WTC11 (cell line): ENCODE results near the gene BCL2L11. TPM values are rescaled to one million over a fixed set of nuclear protein-coding genes. Genes with fewer than 3 reads are reported as not detected.
A peak's percentile ranks its signal among the peaks of the same experiment; 100 is the strongest.

ENCODE experiments used
- ATAC-seq: fragments of 200-7000 bp; cut with Tn5 transposase; 2 replicates; pipeline ENCODE4 v1.10.0; 2021; ENCODE audit warnings: mild to moderate bottlenecking, moderate library complexity
- CTCF ChIA-PET: fragments of 300-600 bp; sonication (Branson Sonifier 250); formaldehyde crosslinking; loops from one replicate; lab custom pipeline; 2021; ENCODE audit warnings: antibody characterized with exemption; lab: Charles Lee
- POLR2A ChIA-PET: fragments of 350-600 bp; sonication (Branson Sonifier 250); formaldehyde crosslinking; loops from one replicate; lab custom pipeline; 2021; ENCODE audit warnings: antibody characterized with exemption; lab: Charles Lee
- DNase-seq: peaks from one replicate; pipeline ENCODE4 v3.0.0; 2021; ENCODE audit warnings: low spot score
- H3K27ac Mint-ChIP-seq: 2 replicates; pipeline ENCODE4 v1.8.0; 2021; ENCODE audit warnings: mixed read lengths
- H3K27me3 Mint-ChIP-seq: 2 replicates; pipeline ENCODE4 v1.8.0; 2021; ENCODE audit warnings: low read depth, mild to moderate bottlenecking, moderate library complexity, mixed read lengths
- H3K36me3 Mint-ChIP-seq: 2 replicates; pipeline ENCODE4 v1.8.0; 2021; ENCODE audit warnings: mixed read lengths
- H3K4me1 Mint-ChIP-seq: 2 replicates; pipeline ENCODE4 v1.8.0; 2022; ENCODE audit warnings: mixed read lengths
- H3K4me3 Mint-ChIP-seq: 2 replicates; pipeline ENCODE4 v1.8.0; 2021; ENCODE audit warnings: mild to moderate bottlenecking, moderate library complexity, mixed read lengths
- H3K9me3 Mint-ChIP-seq: 2 replicates; pipeline ENCODE4 v1.8.0; 2021; ENCODE audit warnings: mixed read lengths
- ESRRA ChIP-seq: sonication (generic); formaldehyde crosslinking; IDR thresholded peaks from 2 replicates; pipeline ENCODE4 v1.8.1; 2022; ENCODE audit warnings: mild to moderate bottlenecking, missing genetic modification reagents, borderline replicate concordance
- GRHL2 ChIP-seq: fragments of 250-450 bp; sonication (Bioruptor Pico); IDR thresholded peaks from 2 replicates; pipeline ENCODE4 v1.8.0; 2022; ENCODE audit warnings: mild to moderate bottlenecking, moderate library complexity; ENCODE audit not compliant: insufficient replicate concordance, severe bottlenecking
- IRF2 ChIP-seq: sonication (generic); formaldehyde crosslinking; IDR thresholded peaks from 2 replicates; pipeline ENCODE4 v1.8.0; 2022; ENCODE audit warnings: low read depth, missing genetic modification reagents, borderline replicate concordance
- JAZF1 ChIP-seq: fragments of 250-450 bp; sonication (Bioruptor Pico); IDR thresholded peaks from 2 replicates; pipeline ENCODE4 v1.9.0; 2021; ENCODE audit warnings: moderate library complexity, mild to moderate bottlenecking, inconsistent platforms
- JUN ChIP-seq: sonication (generic); formaldehyde crosslinking; IDR thresholded peaks from 2 replicates; pipeline ENCODE4 v1.8.0; 2023; ENCODE audit warnings: mild to moderate bottlenecking, missing genetic modification reagents
- NFYB ChIP-seq: sonication (generic); formaldehyde crosslinking; conservative IDR thresholded peaks from 2 replicates; pipeline ENCODE4 v1.8.0; 2022; ENCODE audit warnings: low read depth, missing genetic modification reagents
- OVOL2 ChIP-seq: fragments of 250-450 bp; sonication (Bioruptor Pico); IDR thresholded peaks from 2 replicates; pipeline ENCODE4 v1.9.0; 2021; ENCODE audit warnings: mild to moderate bottlenecking, borderline replicate concordance
- SOX15 ChIP-seq: fragments of 250-450 bp; sonication (Bioruptor Pico); IDR thresholded peaks from 2 replicates; pipeline ENCODE4 v1.9.0; 2021; ENCODE audit warnings: mild to moderate bottlenecking
- TEAD1 ChIP-seq: sonication (generic); formaldehyde crosslinking; IDR thresholded peaks from 2 replicates; pipeline ENCODE4 v1.8.0; 2022; ENCODE audit warnings: mild to moderate bottlenecking, missing genetic modification reagents
- TEAD4 ChIP-seq: sonication (generic); formaldehyde crosslinking; IDR thresholded peaks from 2 replicates; pipeline ENCODE4 v1.8.0; 2022; ENCODE audit warnings: mild to moderate bottlenecking, missing genetic modification reagents
- ZNF138 ChIP-seq: sonication (generic); formaldehyde crosslinking; conservative IDR thresholded peaks from 2 replicates; pipeline ENCODE4 v1.8.1; 2022; ENCODE audit warnings: mild to moderate bottlenecking, moderate library complexity, missing genetic modification reagents
- ZNF232 ChIP-seq: sonication (generic); formaldehyde crosslinking; IDR thresholded peaks from 2 replicates; pipeline ENCODE4 v1.8.0; 2022; ENCODE audit warnings: mild to moderate bottlenecking, missing genetic modification reagents
- ZNF416 ChIP-seq: fragments of 250-450 bp; sonication (Bioruptor Pico); IDR thresholded peaks from 2 replicates; pipeline ENCODE4 v1.9.0; 2021; ENCODE audit warnings: mild to moderate bottlenecking, inconsistent platforms
- total RNA-seq: library from RNA; stranded (reverse); gene quantifications from 3 replicates; pipeline ENCODE4 v1.2.3, GENCODE V29; 2021
- TF ChIP-seq, protein P1 (sequence below): sonication (generic); formaldehyde crosslinking; conservative IDR thresholded peaks from 2 replicates; pipeline ENCODE4 v1.8.1; 2022; ENCODE audit warnings: mild to moderate bottlenecking, missing genetic modification reagents
- TF ChIP-seq, protein P2 (sequence below): sonication (generic); formaldehyde crosslinking; IDR thresholded peaks from 2 replicates; pipeline ENCODE4 v1.8.0; 2022; ENCODE audit warnings: mild to moderate bottlenecking, missing genetic modification reagents
- TF ChIP-seq, protein P3 (sequence below): fragments of 250-450 bp; sonication (Bioruptor Pico); IDR thresholded peaks from 2 replicates; pipeline ENCODE4 v1.9.0; 2021; ENCODE audit warnings: mild to moderate bottlenecking
- TF ChIP-seq, protein P4 (sequence below): fragments of 250-450 bp; sonication (Bioruptor Pico); IDR thresholded peaks from 2 replicates; pipeline ENCODE4 v1.8.0; 2021; ENCODE audit warnings: mild to moderate bottlenecking
- TF ChIP-seq, protein P5 (sequence below): sonication (generic); formaldehyde crosslinking; IDR thresholded peaks from 2 replicates; pipeline ENCODE4 v1.8.1; 2022; ENCODE audit warnings: missing genetic modification reagents, borderline replicate concordance
- TF ChIP-seq, protein P6 (sequence below): fragments of 250-450 bp; sonication (Bioruptor Pico); IDR thresholded peaks from 2 replicates; pipeline ENCODE4 v1.9.0; 2021; ENCODE audit warnings: mild to moderate bottlenecking
- TF ChIP-seq, protein P7 (sequence below): sonication (generic); formaldehyde crosslinking; IDR thresholded peaks from 2 replicates; pipeline ENCODE4 v1.8.1; 2023; ENCODE audit warnings: mild to moderate bottlenecking, missing genetic modification reagents
- TF ChIP-seq, protein P8 (sequence below): sonication (generic); formaldehyde crosslinking; IDR thresholded peaks from 2 replicates; pipeline ENCODE4 v1.8.0; 2022; ENCODE audit warnings: missing genetic modification reagents

The BCL2L11 gene
- total RNA-seq, 1 experiment from 2014 or later, result 19.3 TPM

DNA sequence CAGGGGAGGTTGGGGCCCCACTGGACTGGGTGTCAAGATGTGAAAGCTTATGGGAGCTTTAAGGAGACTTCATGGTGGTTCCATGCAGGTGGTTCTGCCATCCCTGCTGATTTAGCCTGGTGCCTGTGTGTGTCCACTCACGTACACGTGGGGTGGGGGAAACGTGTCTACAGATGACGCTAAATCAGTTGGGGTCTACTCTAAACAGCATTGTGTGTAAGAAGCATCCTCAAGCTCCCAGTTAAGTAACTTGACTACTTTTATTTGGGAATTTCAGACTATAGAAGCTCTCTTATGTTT lies 47.1 kb downstream of the BCL2L11 start:
- DNase-seq (no peak), ATAC-seq (no peak)
- Mint-ChIP-seq H3K4me3 (no peak overlapping the region), H3K9me3 (no peaks in the 10 kb centered on the region), H3K4me1 (peaks cover 40% of the 10 kb centered on the region), H3K36me3 (peaks cover 14% of the 10 kb centered on the region), H3K27me3 (no peaks in the 10 kb centered on the region), H3K27ac (no peak overlapping the region)
- CTCF ChIA-PET, result interaction anchor here (0.6 to 1.5 kb wide), 2 partner anchors 19 to 50 kb away, joined by 3 to 5 read pairs; no protein-coding TSS in a partner anchor
- POLR2A ChIA-PET, result no interaction called here
- TF ChIP-seq TEAD4 (CRISPR knock-in tag) (no peak), GRHL2 (CRISPR knock-in tag) (no peak), TEAD1 (CRISPR knock-in tag) (no peak), ESRRA (no peak), ZNF416 (CRISPR knock-in tag) (no peak), IRF2 (CRISPR knock-in tag) (no peak), ZNF232 (no peak), ZNF138 (no peak)
- TF ChIP-seq, protein P1, sequence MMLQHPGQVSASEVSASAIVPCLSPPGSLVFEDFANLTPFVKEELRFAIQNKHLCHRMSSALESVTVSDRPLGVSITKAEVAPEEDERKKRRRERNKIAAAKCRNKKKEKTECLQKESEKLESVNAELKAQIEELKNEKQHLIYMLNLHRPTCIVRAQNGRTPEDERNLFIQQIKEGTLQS (CRISPR knock-in tag), result no peak
- TF ChIP-seq, protein P2, sequence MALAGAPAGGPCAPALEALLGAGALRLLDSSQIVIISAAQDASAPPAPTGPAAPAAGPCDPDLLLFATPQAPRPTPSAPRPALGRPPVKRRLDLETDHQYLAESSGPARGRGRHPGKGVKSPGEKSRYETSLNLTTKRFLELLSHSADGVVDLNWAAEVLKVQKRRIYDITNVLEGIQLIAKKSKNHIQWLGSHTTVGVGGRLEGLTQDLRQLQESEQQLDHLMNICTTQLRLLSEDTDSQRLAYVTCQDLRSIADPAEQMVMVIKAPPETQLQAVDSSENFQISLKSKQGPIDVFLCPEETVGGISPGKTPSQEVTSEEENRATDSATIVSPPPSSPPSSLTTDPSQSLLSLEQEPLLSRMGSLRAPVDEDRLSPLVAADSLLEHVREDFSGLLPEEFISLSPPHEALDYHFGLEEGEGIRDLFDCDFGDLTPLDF, result no peak

DNA sequence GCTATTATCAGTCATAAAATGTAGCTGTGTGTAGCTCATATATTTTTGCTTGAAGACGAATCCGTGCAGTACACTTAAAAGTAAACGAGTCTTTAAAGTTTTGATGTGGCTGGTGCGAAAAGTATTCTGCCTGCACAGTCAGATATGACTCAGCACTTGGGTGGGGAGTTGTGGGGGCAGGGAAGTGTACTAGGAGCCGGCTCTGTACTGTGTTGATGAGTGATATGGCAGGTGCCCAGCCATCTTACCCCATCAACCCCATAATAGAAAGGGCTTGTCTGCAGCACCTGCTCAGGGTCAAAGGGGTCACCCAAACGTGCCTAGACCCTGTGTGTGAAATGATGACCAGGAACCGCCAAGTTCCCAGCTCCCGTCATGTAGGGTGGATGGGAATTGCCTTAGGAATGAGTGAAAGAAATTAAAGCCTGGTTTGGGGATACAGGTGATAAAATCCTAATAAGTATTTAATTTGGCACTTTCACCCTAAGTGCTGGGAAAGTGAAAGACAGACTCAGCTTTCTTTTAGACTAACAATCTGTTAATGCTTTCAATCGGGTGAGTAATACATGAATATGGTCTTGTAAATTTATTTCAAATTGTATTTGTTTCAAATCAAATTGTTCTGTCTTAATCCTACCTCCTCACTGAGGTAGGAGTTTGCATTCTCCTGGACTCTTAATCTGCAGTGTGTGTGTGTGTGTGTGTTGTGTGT lies 48.0 kb downstream of the BCL2L11 start:
- Mint-ChIP-seq H3K27ac (peak overlapping the region; percentile 21; the same call in 1 of the 2 replicates), H3K9me3 (no peaks in the 10 kb centered on the region), H3K4me3 (no peak overlapping the region)
- no peak for DNase-seq
- TF ChIP-seq TEAD1 (CRISPR knock-in tag) (no peak), JAZF1 (no peak), OVOL2 (CRISPR knock-in tag) (no peak), NFYB (CRISPR knock-in tag) (no peak), SOX15 (CRISPR knock-in tag) (no peak), JUN (CRISPR knock-in tag) (no peak)
- TF ChIP-seq, protein P3, sequence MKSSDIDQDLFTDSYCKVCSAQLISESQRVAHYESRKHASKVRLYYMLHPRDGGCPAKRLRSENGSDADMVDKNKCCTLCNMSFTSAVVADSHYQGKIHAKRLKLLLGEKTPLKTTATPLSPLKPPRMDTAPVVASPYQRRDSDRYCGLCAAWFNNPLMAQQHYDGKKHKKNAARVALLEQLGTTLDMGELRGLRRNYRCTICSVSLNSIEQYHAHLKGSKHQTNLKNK (CRISPR knock-in tag), result no peak
- TF ChIP-seq, protein P4, sequence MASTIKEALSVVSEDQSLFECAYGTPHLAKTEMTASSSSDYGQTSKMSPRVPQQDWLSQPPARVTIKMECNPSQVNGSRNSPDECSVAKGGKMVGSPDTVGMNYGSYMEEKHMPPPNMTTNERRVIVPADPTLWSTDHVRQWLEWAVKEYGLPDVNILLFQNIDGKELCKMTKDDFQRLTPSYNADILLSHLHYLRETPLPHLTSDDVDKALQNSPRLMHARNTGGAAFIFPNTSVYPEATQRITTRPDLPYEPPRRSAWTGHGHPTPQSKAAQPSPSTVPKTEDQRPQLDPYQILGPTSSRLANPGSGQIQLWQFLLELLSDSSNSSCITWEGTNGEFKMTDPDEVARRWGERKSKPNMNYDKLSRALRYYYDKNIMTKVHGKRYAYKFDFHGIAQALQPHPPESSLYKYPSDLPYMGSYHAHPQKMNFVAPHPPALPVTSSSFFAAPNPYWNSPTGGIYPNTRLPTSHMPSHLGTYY (CRISPR knock-in tag), result no peak
- TF ChIP-seq, protein P5, sequence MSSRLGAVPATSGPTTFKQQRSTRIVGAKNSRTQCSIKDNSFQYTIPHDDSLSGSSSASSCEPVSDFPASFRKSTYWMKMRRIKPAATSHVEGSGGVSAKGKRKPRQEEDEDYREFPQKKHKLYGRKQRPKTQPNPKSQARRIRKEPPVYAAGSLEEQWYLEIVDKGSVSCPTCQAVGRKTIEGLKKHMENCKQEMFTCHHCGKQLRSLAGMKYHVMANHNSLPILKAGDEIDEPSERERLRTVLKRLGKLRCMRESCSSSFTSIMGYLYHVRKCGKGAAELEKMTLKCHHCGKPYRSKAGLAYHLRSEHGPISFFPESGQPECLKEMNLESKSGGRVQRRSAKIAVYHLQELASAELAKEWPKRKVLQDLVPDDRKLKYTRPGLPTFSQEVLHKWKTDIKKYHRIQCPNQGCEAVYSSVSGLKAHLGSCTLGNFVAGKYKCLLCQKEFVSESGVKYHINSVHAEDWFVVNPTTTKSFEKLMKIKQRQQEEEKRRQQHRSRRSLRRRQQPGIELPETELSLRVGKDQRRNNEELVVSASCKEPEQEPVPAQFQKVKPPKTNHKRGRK, result no peak
- TF ChIP-seq, protein P1 (CRISPR knock-in tag), result no peak
- TF ChIP-seq, protein P6, sequence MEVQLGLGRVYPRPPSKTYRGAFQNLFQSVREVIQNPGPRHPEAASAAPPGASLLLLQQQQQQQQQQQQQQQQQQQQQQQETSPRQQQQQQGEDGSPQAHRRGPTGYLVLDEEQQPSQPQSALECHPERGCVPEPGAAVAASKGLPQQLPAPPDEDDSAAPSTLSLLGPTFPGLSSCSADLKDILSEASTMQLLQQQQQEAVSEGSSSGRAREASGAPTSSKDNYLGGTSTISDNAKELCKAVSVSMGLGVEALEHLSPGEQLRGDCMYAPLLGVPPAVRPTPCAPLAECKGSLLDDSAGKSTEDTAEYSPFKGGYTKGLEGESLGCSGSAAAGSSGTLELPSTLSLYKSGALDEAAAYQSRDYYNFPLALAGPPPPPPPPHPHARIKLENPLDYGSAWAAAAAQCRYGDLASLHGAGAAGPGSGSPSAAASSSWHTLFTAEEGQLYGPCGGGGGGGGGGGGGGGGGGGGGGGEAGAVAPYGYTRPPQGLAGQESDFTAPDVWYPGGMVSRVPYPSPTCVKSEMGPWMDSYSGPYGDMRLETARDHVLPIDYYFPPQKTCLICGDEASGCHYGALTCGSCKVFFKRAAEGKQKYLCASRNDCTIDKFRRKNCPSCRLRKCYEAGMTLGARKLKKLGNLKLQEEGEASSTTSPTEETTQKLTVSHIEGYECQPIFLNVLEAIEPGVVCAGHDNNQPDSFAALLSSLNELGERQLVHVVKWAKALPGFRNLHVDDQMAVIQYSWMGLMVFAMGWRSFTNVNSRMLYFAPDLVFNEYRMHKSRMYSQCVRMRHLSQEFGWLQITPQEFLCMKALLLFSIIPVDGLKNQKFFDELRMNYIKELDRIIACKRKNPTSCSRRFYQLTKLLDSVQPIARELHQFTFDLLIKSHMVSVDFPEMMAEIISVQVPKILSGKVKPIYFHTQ (CRISPR knock-in tag), result no peak
- TF ChIP-seq, protein P7, sequence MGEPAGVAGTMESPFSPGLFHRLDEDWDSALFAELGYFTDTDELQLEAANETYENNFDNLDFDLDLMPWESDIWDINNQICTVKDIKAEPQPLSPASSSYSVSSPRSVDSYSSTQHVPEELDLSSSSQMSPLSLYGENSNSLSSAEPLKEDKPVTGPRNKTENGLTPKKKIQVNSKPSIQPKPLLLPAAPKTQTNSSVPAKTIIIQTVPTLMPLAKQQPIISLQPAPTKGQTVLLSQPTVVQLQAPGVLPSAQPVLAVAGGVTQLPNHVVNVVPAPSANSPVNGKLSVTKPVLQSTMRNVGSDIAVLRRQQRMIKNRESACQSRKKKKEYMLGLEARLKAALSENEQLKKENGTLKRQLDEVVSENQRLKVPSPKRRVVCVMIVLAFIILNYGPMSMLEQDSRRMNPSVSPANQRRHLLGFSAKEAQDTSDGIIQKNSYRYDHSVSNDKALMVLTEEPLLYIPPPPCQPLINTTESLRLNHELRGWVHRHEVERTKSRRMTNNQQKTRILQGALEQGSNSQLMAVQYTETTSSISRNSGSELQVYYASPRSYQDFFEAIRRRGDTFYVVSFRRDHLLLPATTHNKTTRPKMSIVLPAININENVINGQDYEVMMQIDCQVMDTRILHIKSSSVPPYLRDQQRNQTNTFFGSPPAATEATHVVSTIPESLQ (CRISPR knock-in tag), result no peak
- TF ChIP-seq, protein P8, sequence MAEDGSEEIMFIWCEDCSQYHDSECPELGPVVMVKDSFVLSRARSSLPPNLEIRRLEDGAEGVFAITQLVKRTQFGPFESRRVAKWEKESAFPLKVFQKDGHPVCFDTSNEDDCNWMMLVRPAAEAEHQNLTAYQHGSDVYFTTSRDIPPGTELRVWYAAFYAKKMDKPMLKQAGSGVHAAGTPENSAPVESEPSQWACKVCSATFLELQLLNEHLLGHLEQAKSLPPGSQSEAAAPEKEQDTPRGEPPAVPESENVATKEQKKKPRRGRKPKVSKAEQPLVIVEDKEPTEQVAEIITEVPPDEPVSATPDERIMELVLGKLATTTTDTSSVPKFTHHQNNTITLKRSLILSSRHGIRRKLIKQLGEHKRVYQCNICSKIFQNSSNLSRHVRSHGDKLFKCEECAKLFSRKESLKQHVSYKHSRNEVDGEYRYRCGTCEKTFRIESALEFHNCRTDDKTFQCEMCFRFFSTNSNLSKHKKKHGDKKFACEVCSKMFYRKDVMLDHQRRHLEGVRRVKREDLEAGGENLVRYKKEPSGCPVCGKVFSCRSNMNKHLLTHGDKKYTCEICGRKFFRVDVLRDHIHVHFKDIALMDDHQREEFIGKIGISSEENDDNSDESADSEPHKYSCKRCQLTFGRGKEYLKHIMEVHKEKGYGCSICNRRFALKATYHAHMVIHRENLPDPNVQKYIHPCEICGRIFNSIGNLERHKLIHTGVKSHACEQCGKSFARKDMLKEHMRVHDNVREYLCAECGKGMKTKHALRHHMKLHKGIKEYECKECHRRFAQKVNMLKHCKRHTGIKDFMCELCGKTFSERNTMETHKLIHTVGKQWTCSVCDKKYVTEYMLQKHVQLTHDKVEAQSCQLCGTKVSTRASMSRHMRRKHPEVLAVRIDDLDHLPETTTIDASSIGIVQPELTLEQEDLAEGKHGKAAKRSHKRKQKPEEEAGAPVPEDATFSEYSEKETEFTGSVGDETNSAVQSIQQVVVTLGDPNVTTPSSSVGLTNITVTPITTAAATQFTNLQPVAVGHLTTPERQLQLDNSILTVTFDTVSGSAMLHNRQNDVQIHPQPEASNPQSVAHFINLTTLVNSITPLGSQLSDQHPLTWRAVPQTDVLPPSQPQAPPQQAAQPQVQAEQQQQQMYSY (CRISPR knock-in tag), result no peak
- TF ChIP-seq, all 79 proteins: peak for 0
- ATAC-seq, result no peak
- CTCF ChIA-PET, result interaction anchor here (0.6 to 1.5 kb wide), 2 partner anchors 18 to 51 kb away, joined by 3 to 5 read pairs; no protein-coding TSS in a partner anchor
- Mint-ChIP-seq H3K36me3 (peaks cover 14% of the 10 kb centered on the region), H3K4me1 (peaks cover 34% of the 10 kb centered on the region), H3K27me3 (no peaks in the 10 kb centered on the region)
- POLR2A ChIA-PET, result no interaction called here
